HCT116 (cell line): ENCODE results near the gene OR2AT4. TPM values are rescaled to one million over a fixed set of nuclear protein-coding genes. Genes with fewer than 3 reads are reported as not detected.

Experiments used
- ATAC-seq: fragments of 200-7000 bp; cut with Tn5 transposase; 2 replicates; pipeline ENCODE4 v1.9.1; 2020; ENCODE audit warnings: mild to moderate bottlenecking, moderate library complexity
- BruUV-seq: library from RNA; stranded (reverse); fragments of 400-500 nt; replicated peaks from 2 replicates; lab custom pipeline; 2021; lab: Mats Ljungman, UMichigan
- CTCF ChIA-PET: fragments of 300-600 bp; sonication (Branson Sonifier 250); formaldehyde crosslinking; loops from one replicate; lab custom pipeline; 2021; ENCODE audit warnings: antibody characterized with exemption; lab: Charles Lee
- POLR2A ChIA-PET: fragments of 300-600, 350-600 bp; sonication (Branson Sonifier 250); formaldehyde crosslinking; loops from one replicate; lab custom pipeline; 2021; ENCODE audit warnings: antibody characterized with exemption; lab: Charles Lee
- RAD21 ChIA-PET, 2 experiments: fragments of 300-600 bp; sonication (Branson Sonifier 250); formaldehyde crosslinking; loops; one replicate each; lab custom pipeline; 2023; ENCODE audit warnings: low total read pairs in 2 of 2; ENCODE audit not compliant: uncharacterized antibody in 2 of 2, unreplicated experiment in 2 of 2, low non-redundant PET in 1 of 2; lab: Charles Lee
- DNase-seq: peaks from one replicate; pipeline ENCODE4 v3.0.0-alpha.2; 2010; ENCODE audit warnings: low read depth, low spot score
- H2AFZ ChIP-seq: fragments of 200-600 bp; shearing (Covaris generic), sonication (generic); 2 replicates; pipeline ENCODE4 v1.6.1; 2017; ENCODE audit warnings: low read depth, mixed run types, mixed read lengths, antibody characterized with exemption, low read length; ENCODE audit not compliant: poor library complexity, severe bottlenecking
- H3K27ac ChIP-seq: 2 replicates; pipeline ENCODE4 v1.5.1; 2012; ENCODE audit warnings: low read depth, low read length
- H3K27me3 ChIP-seq: fragments of 200-600 bp; sonication (generic); 2 replicates; pipeline ENCODE4 v1.6.1; 2016; ENCODE audit warnings: mixed run types, low read length, mixed read lengths; ENCODE audit not compliant: insufficient read depth
- H3K36me3 ChIP-seq, 2 experiments: fragments of 200-500 bp in 1 of 2; fragments of 200-600 bp in 1 of 2; sonication (Bioruptor generic) in 1 of 2; sonication (generic) in 1 of 2; 2 replicates each; pipeline versions ENCODE4 v1.5.1 to v1.6.1; 2014 to 2016; ENCODE audit warnings: low read length in 2 of 2, inconsistent platforms in 1 of 2, mixed read lengths in 1 of 2, mixed run types in 1 of 2; ENCODE audit not compliant: insufficient read depth in 2 of 2, control insufficient read depth in 1 of 2
- H3K4me1 ChIP-seq, 2 experiments: fragments of 200-600 bp in 1 of 2; sonication (generic) in 1 of 2; 2 replicates each; pipeline versions ENCODE4 v1.5.1 to v1.6.1; 2012 to 2017; ENCODE audit warnings: low read length in 2 of 2, inconsistent platforms in 1 of 2, mild to moderate bottlenecking in 1 of 2, mixed read lengths in 1 of 2, mixed run types in 1 of 2, moderate library complexity in 1 of 2; ENCODE audit not compliant: insufficient read depth in 2 of 2, control insufficient read depth in 1 of 2
- H3K4me2 ChIP-seq: fragments of 200-600 bp; sonication (generic); 2 replicates; pipeline ENCODE4 v1.6.1; 2017; ENCODE audit warnings: mixed run types, low read length, mixed read lengths
- H3K4me3 ChIP-seq, 2 experiments: fragments of 200-600 bp in 1 of 2; sonication (generic) in 1 of 2; replicated peaks in 1 of 2; 2 replicates each; pipeline ENCODE4 v1.5.1; 2011 to 2016; ENCODE audit warnings: low read length in 2 of 2, control low read depth in 1 of 2, low read depth in 1 of 2, mild to moderate bottlenecking in 1 of 2, mixed read lengths in 1 of 2, mixed run types in 1 of 2
- H3K79me2 ChIP-seq: fragments of 200-600 bp; sonication (generic); 2 replicates; pipeline ENCODE4 v1.6.1; 2017; ENCODE audit warnings: mild to moderate bottlenecking, mixed run types, low read length, moderate library complexity, mixed read lengths; ENCODE audit not compliant: insufficient read depth
- H3K9ac ChIP-seq: fragments of 200-600 bp; sonication (generic); 2 replicates; pipeline ENCODE4 v1.6.1; 2016; ENCODE audit warnings: low read length, mixed read lengths
- H3K9me2 ChIP-seq: fragments of 200-600 bp; sonication (generic), shearing (Covaris generic); 2 replicates; pipeline ENCODE4 v1.6.1; 2017; ENCODE audit warnings: mixed run types, mild to moderate bottlenecking, moderate library complexity; ENCODE audit not compliant: insufficient read depth
- H3K9me3 ChIP-seq, 2 experiments: fragments of 200-500 bp in 1 of 2; fragments of 200-600 bp in 1 of 2; sonication (Bioruptor generic) in 1 of 2; sonication (generic) in 1 of 2; 2 replicates each; pipeline ENCODE4 v1.6.1; 2014 to 2017; ENCODE audit warnings: low read length in 2 of 2, mixed read lengths in 2 of 2, inconsistent platforms in 1 of 2, low read depth in 1 of 2, mild to moderate bottlenecking in 1 of 2, mixed run types in 1 of 2, moderate library complexity in 1 of 2; ENCODE audit not compliant: control insufficient read depth in 1 of 2, insufficient read depth in 1 of 2
- H4K20me1 ChIP-seq: fragments of 200-600 bp; sonication (generic), shearing (Covaris generic); 2 replicates; pipeline ENCODE4 v1.6.1; 2017; ENCODE audit warnings: mixed run types, mild to moderate bottlenecking, moderate library complexity; ENCODE audit not compliant: insufficient read depth
- CTCF ChIP-seq, 3 experiments: fragments of 200-600 bp in 1 of 3; sonication (generic) in 1 of 3; IDR thresholded peaks in 2 of 3; conservative IDR thresholded peaks in 1 of 3; 2 replicates each; pipeline ENCODE4 v1.5.1; 2012 to 2017; ENCODE audit warnings: low read depth in 2 of 3, low read length in 2 of 3, antibody characterized with exemption in 1 of 3, borderline replicate concordance in 1 of 3, control low read depth in 1 of 3, mild to moderate bottlenecking in 1 of 3, mixed read lengths in 1 of 3, mixed run types in 1 of 3, moderate library complexity in 1 of 3; ENCODE audit not compliant: insufficient read depth in 1 of 3
- EGR1 ChIP-seq: IDR thresholded peaks from 2 replicates; pipeline ENCODE4 v1.6.1; 2012; ENCODE audit warnings: low read depth
- ELF1 ChIP-seq: IDR thresholded peaks from 2 replicates; pipeline ENCODE4 v1.6.1; 2012; ENCODE audit warnings: low read depth, borderline replicate concordance
- EZH2phosphoT487 ChIP-seq: fragments of 200-600 bp; IDR thresholded peaks from 2 replicates; pipeline ENCODE4 v1.6.1; 2018; ENCODE audit warnings: antibody characterized with exemption, borderline replicate concordance
- FOSL1 ChIP-seq: IDR thresholded peaks from 2 replicates; pipeline ENCODE4 v1.6.1; 2012; ENCODE audit warnings: low read depth
- POLR2AphosphoS5 ChIP-seq: IDR thresholded peaks from 2 replicates; pipeline ENCODE4 v1.6.1; 2011; ENCODE audit warnings: mild to moderate bottlenecking, low read depth, low read length, moderate library complexity
- RAD21 ChIP-seq: IDR thresholded peaks from 2 replicates; pipeline ENCODE4 v1.6.1; 2012; ENCODE audit warnings: low read depth, mild to moderate bottlenecking
- REST ChIP-seq: IDR thresholded peaks from 2 replicates; pipeline ENCODE4 v1.6.1; 2012; ENCODE audit warnings: low read depth
- SIN3A ChIP-seq: IDR thresholded peaks from 2 replicates; pipeline ENCODE4 v1.6.1; 2012; ENCODE audit warnings: low read depth
- SP1 ChIP-seq: IDR thresholded peaks from 2 replicates; pipeline ENCODE4 v1.6.1; 2012; ENCODE audit warnings: low read depth
- ZBTB33 ChIP-seq: IDR thresholded peaks from 2 replicates; pipeline ENCODE4 v1.6.1; 2011; ENCODE audit warnings: mild to moderate bottlenecking, low read length, moderate library complexity; ENCODE audit not compliant: insufficient replicate concordance; ENCODE audit errors: extremely low read depth
- ZFX ChIP-seq: fragments of 450-650 bp; IDR thresholded peaks from 2 replicates; pipeline ENCODE4 v1.6.1; 2017
- intact Hi-C: fragments of 100-400 bp; cut with micrococcal nuclease; formaldehyde crosslinking; loops from 2 replicates; pipeline ENCODE4 v1.10.0; 2022
- total RNA-seq: library from RNA; stranded (reverse); gene quantifications from one replicate; pipeline ENCODE4 v1.2.1, GENCODE V29; 2021; ENCODE audit not compliant: unreplicated experiment

Gene OR2AT4
- total RNA-seq, 1 experiment from 2014 or later: not detected

GRCh38 chr11:75079546-75079945 is 17.1 kb downstream of the OR2AT4 start:
- DNase-seq (no peak), ATAC-seq (no peak)
- RAD21 ChIA-PET: no interaction called here
- Histone ChIP-seq H3K27me3 (no peaks in the 10 kb centered on the region), H3K79me2 (no peaks in the 10 kb centered on the region), H3K4me3 (no peak overlapping the region), H3K4me2 (no peak overlapping the region), H4K20me1 (no peaks in the 10 kb centered on the region), H2AFZ (no peak overlapping the region), H3K9me2 (no peaks in the 10 kb centered on the region), H3K36me3 (no peaks in the 10 kb centered on the region), H3K9me3 (no peaks in the 10 kb centered on the region), H3K27ac (no peak overlapping the region), H3K9ac (no peak overlapping the region), H3K4me1 (no peaks in the 10 kb centered on the region)
- CTCF ChIA-PET: no interaction called here
- POLR2A ChIA-PET: no interaction called here
- intact Hi-C loops: no loop called here
- BruUV-seq: no TSS peak
- TF ChIP-seq ELF1 (no peak), ZBTB33 (no peak), RAD21 (no peak), CTCF (IDR thresholded peaks at IDR 0.05 in 2 of 3, conservative IDR thresholded peaks at IDR 0.05 in 1 of 3; ENCODE audit: borderline replicate concordance in 1 of 3, insufficient read depth in 1 of 3, low read depth in 2 of 3, low read length in 2 of 3) (no peak), POLR2AphosphoS5 (no peak), ZFX (no peak), EGR1 (no peak), EZH2phosphoT487 (no peak), FOSL1 (no peak), REST (no peak), SP1 (no peak), SIN3A (no peak)
